ENCODE measurements around the gene PLEKHM2. TPM values are rescaled to one million over a fixed set of nuclear protein-coding genes. Genes with fewer than 3 reads are reported as not detected.

The PLEKHM2 gene
- total RNA-seq, 4 donors from 2014 or later = 34.6 to 57.9 (median 42.4) TPM

DNA sequence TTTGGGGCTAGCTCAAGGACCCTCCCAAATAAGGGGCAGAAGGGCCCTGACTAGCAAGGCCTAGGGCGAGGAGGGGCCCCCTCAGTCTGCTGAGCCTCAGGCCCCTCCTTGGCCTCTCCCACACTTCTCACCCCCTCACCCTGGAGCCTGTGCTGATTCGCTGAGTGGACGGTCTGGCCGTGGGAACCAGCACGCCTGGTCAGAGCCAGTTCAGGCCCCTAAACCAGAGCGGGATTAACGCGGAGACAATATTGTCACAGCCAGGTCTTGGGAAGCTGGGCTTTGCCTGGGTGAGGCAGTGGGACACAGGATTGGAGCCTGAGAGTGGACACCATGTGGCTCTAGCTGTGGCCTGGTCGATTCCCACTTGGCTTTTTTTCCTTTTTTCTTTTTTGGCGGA lies 69.7 kb downstream of the PLEKHM2 start:
- H3K27me3 ChIP-seq = peaks cover 0 to 17% (median 0%) of the 10 kb centered on the region in 4 donors
- no peaks in the 10 kb centered on the region for H3K9me3 ChIP-seq
- WGBS, 2 donors = 74 to 94% methylated on average over 7 of the region's 10 CpGs
- TF ChIP-seq POLR2A (IDR thresholded peaks at IDR 0.05) (no peak), CTCF (IDR thresholded peaks at IDR 0.05) (no peak)
- no peak overlapping the region for H3K27ac ChIP-seq
- H3K36me3 ChIP-seq = no peaks in the 10 kb centered on the region
- peaks cover 18 to 48% (median 32%) of the 10 kb centered on the region in 3 donors for H3K4me1 ChIP-seq
- no peak overlapping the region for H3K4me3 ChIP-seq
- intact Hi-C loops (cut with DNase I) = no loop called here
- DNase-seq = no peak

- intact Hi-C loops (cut with DNase I) = no loop called here
- H3K4me3 ChIP-seq = no peak overlapping the region
Measured at GRCh38 chr1:15755021-15755645, 71.0 kb downstream of the PLEKHM2 start.

DNA sequence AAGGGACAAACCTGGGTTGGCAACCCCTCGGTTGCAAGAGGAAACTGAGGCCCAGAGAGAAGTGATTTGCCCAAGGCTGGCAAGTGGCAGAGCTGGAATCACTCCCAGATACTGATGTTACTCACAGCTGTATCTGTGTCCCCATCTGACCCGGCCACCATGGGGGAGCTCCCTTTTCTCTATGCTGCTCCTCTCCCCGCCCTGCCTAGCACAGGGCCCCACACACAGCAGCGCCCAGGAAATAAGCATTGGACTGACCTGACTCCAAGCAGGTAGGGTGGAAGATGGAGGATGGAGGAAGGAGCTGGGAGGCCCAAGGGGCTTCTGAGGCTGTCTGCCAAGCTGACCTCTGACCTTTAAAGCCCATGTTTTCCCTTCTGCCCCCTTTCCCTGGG lies 71.5 kb downstream of the PLEKHM2 start:
- no peak for DNase-seq
- Histone ChIP-seq H3K27ac (peak overlapping the region; percentile 14 to 87 (median 68)), H3K27me3 (peaks cover 0 to 33% (median 1%) of the 10 kb centered on the region in 4 donors), H3K4me3 (no peak overlapping the region), H3K9me3 (no peaks in the 10 kb centered on the region), H3K4me1 (peaks cover 33 to 53% (median 36%) of the 10 kb centered on the region in 3 donors), H3K36me3 (no peaks in the 10 kb centered on the region)
- TF ChIP-seq CTCF (IDR thresholded peaks at IDR 0.05) (no peak), POLR2A (IDR thresholded peaks at IDR 0.05) (no peak)
- 65 to 72% methylated on average over 2 to 3 of the region's 4 CpGs for WGBS, 2 donors
- intact Hi-C loops (cut with DNase I) = no loop called here

More at GRCh38 chr1:15755021-15755645, 71.0 kb downstream of the PLEKHM2 start:
- peaks cover 30 to 50% (median 32%) of the 10 kb centered on the region in 3 donors for H3K4me1 ChIP-seq
- no peak for DNase-seq
- WGBS, 2 donors = 93 to 96% methylated on average over 2 of the region's 2 CpGs
- peaks cover 0 to 30% (median 1%) of the 10 kb centered on the region in 4 donors for H3K27me3 ChIP-seq
- H3K27ac ChIP-seq = no peak overlapping the region
- no peak for TF ChIP-seq CTCF (IDR thresholded peaks at IDR 0.05)
- TF ChIP-seq POLR2A (IDR thresholded peaks at IDR 0.05) = no peak
- H3K36me3 ChIP-seq = no peaks in the 10 kb centered on the region
- H3K9me3 ChIP-seq = no peaks in the 10 kb centered on the region

- no peak for DNase-seq
- peaks cover 36 to 60% (median 40%) of the 10 kb centered on the region in 3 donors for H3K4me1 ChIP-seq
- no peaks in the 10 kb centered on the region for H3K9me3 ChIP-seq
- H3K4me3 ChIP-seq = peak overlapping the region in 2 of 4 donors; percentile 15 to 85
- intact Hi-C loops (cut with DNase I) = no loop called here
- 40 to 47% methylated on average over 7 to 17 of the region's 21 CpGs for WGBS, 2 donors
- TF ChIP-seq CTCF (IDR thresholded peaks at IDR 0.05) = no peak
- TF ChIP-seq POLR2A (IDR thresholded peaks at IDR 0.05) = peak in 1 of 4 donors; percentile 47
- H3K36me3 ChIP-seq = no peaks in the 10 kb centered on the region
- peak overlapping the region; percentile 49 to 88 (median 86) for H3K27ac ChIP-seq
- peaks cover 0 to 37% (median 1%) of the 10 kb centered on the region in 4 donors for H3K27me3 ChIP-seq
Measured at GRCh38 chr1:15756143-15757015, 72.3 kb downstream of the PLEKHM2 start.
